Thyroid gland (tissue), 4 donors: Measurements from ENCODE around the gene LTC4S.

ENCODE experiments used
- POLR2A ChIP-seq, 2 donors: fragments of 450-650 bp; IDR thresholded peaks; one replicate each; pipeline ENCODE4 v1.6.1; 2017; ENCODE audit warnings: antibody characterized with exemption in 2 of 2, mild to moderate bottlenecking in 2 of 2, moderate library complexity in 1 of 2
- TF ChIP-seq, protein P1 (sequence below), 6 experiments: fragments of 200-600 bp in 3 of 6; fragments of 450-650 bp in 3 of 6; sonication (generic) in 3 of 6; IDR thresholded peaks; one replicate each; pipeline ENCODE4 v1.5.1; 2016 to 2019; ENCODE audit warnings: antibody characterized with exemption in 6 of 6, mild to moderate bottlenecking in 2 of 6, inconsistent platforms in 1 of 6, moderate library complexity in 1 of 6

DNA sequence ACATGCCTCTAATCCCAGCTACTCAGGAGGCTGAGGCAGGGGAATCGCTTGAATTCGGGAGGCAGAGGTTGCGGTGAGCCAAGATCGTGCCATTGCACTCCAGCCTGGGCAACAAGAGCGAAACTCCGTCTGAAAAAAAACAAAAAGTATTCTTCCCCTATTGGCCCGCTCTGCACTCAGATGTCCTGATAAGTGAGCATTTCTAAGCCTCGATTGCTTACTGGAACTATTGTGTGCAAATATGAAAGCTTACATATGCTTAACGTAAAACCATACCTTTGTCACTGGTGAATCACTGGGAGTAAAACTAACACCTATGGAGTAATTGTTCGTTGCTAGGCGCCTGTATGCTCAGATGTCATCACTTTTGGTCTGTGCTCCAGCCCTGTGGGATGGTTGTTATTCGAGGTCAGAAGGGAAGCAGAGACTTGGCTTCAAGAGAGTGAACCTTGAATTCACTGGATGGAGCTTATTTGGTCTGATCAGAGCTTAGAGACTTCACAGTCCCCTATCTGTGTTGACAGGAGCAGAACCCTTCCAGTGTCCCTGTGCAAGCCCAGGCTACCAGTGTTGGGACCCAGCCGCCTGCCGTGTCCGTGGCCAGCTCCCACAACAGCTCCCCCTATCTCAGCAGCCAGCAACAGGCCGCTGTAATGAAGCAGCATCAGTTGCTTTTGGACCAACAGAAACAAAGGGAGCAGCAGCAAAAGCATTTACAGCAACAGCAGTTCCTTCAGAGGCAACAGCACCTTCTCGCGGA is 25.3 kb upstream of the LTC4S start:
- TF ChIP-seq, protein P1, sequence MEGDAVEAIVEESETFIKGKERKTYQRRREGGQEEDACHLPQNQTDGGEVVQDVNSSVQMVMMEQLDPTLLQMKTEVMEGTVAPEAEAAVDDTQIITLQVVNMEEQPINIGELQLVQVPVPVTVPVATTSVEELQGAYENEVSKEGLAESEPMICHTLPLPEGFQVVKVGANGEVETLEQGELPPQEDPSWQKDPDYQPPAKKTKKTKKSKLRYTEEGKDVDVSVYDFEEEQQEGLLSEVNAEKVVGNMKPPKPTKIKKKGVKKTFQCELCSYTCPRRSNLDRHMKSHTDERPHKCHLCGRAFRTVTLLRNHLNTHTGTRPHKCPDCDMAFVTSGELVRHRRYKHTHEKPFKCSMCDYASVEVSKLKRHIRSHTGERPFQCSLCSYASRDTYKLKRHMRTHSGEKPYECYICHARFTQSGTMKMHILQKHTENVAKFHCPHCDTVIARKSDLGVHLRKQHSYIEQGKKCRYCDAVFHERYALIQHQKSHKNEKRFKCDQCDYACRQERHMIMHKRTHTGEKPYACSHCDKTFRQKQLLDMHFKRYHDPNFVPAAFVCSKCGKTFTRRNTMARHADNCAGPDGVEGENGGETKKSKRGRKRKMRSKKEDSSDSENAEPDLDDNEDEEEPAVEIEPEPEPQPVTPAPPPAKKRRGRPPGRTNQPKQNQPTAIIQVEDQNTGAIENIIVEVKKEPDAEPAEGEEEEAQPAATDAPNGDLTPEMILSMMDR (IDR thresholded peaks at IDR 0.05) = no peak
- TF ChIP-seq POLR2A (IDR thresholded peaks at IDR 0.05) = no peak
